Osteoblast (primary cell): ENCODE data around the gene COL27A1. TPM values are rescaled to one million over a fixed set of nuclear protein-coding genes. Genes with fewer than 3 reads are reported as not detected.
A peak's percentile ranks its signal among the peaks of the same experiment; 100 is the strongest.

Experiments
- DNase-seq: peaks from one replicate; pipeline ENCODE4 v3.0.0; 2011; ENCODE audit warnings: low spot score, mixed read lengths; ENCODE audit not compliant: insufficient read length; ENCODE audit errors: missing footprints
- H2AFZ ChIP-seq: 2 replicates; pipeline ENCODE4 v1.6.0; 2011; ENCODE audit warnings: mild to moderate bottlenecking, low read length
- H3K27ac ChIP-seq: 2 replicates; pipeline ENCODE4 v1.5.1; 2011; ENCODE audit warnings: mild to moderate bottlenecking, low read depth, low read length, moderate library complexity
- H3K27me3 ChIP-seq: 2 replicates; pipeline ENCODE4 v1.6.0; 2012; ENCODE audit warnings: mild to moderate bottlenecking, control low read depth, inconsistent platforms, low read length, moderate library complexity; ENCODE audit not compliant: insufficient read depth
- H3K36me3 ChIP-seq: 2 replicates; pipeline ENCODE4 v1.5.1; 2011; ENCODE audit warnings: mild to moderate bottlenecking, low read length, control low read depth, moderate library complexity; ENCODE audit not compliant: insufficient read depth
- H3K4me1 ChIP-seq: 2 replicates; pipeline ENCODE4 v1.5.1; 2011; ENCODE audit warnings: mild to moderate bottlenecking, low read length, control low read depth, moderate library complexity; ENCODE audit not compliant: insufficient read depth
- H3K4me2 ChIP-seq: 2 replicates; pipeline ENCODE4 v1.6.0; 2011; ENCODE audit warnings: mild to moderate bottlenecking, low read length; ENCODE audit not compliant: insufficient read depth
- H3K4me3 ChIP-seq: fragments of 200-600 bp; sonication (generic); 3 replicates; pipeline ENCODE4 v1.5.1; 2012; ENCODE audit warnings: mild to moderate bottlenecking, low read length, inconsistent platforms; ENCODE audit not compliant: insufficient read depth
- H3K79me2 ChIP-seq: 2 replicates; pipeline ENCODE4 v1.6.0; 2012; ENCODE audit warnings: mild to moderate bottlenecking, low read length, control low read depth, inconsistent platforms; ENCODE audit not compliant: insufficient read depth
- H3K9me3 ChIP-seq: 2 replicates; pipeline ENCODE4 v1.5.1; 2011; ENCODE audit warnings: low read depth, low read length, control low read depth
- H4K20me1 ChIP-seq: 2 replicates; pipeline ENCODE4 v1.6.0; 2012; ENCODE audit warnings: mild to moderate bottlenecking, low read length, control low read depth; ENCODE audit not compliant: insufficient read depth
- CTCF ChIP-seq: IDR thresholded peaks from 2 replicates; pipeline ENCODE4 v1.5.1; 2011; ENCODE audit warnings: mild to moderate bottlenecking, low read depth, low read length, moderate library complexity; ENCODE audit errors: extremely low read depth
- total RNA-seq: library from RNA; depleted of rRNA; stranded (reverse); fragments of >200 nt; gene quantifications from 2 replicates; pipeline ENCODE4 v1.2.3, GENCODE V29; 2012

The COL27A1 gene
- total RNA-seq, 1 donor, result 10.1 TPM

GRCh38 chr9:114278356-114278755, 123.0 kb downstream of the COL27A1 start:
- Histone ChIP-seq H3K4me3 (no peak overlapping the region), H3K9me3 (no peaks in the 10 kb centered on the region), H4K20me1 (peaks cover 6% of the 10 kb centered on the region), H3K27me3 (no peaks in the 10 kb centered on the region), H3K36me3 (no peaks in the 10 kb centered on the region), H2AFZ (no peak overlapping the region), H3K27ac (peak overlapping the region; percentile 89), H3K4me2 (no peak overlapping the region), H3K79me2 (no peaks in the 10 kb centered on the region), H3K4me1 (peaks cover 40% of the 10 kb centered on the region)
- no peak for TF ChIP-seq CTCF
- DNase-seq, result peak; percentile 46

GRCh38 chr9:114278881-114279570, 123.7 kb downstream of the COL27A1 start:
- no peaks in the 10 kb centered on the region for H3K27me3 ChIP-seq
- no peak overlapping the region for H2AFZ ChIP-seq
- H4K20me1 ChIP-seq, result peaks cover 6% of the 10 kb centered on the region
- peak overlapping the region; percentile 48 for H3K27ac ChIP-seq
- no peak for TF ChIP-seq CTCF
- peak; percentile 88 for DNase-seq
- no peaks in the 10 kb centered on the region for H3K36me3 ChIP-seq
- H3K4me1 ChIP-seq, result peaks cover 40% of the 10 kb centered on the region
- no peaks in the 10 kb centered on the region for H3K79me2 ChIP-seq
- H3K4me2 ChIP-seq, result peak overlapping the region; percentile 2
- no peak overlapping the region for H3K4me3 ChIP-seq
- no peaks in the 10 kb centered on the region for H3K9me3 ChIP-seq

- H3K4me2 ChIP-seq, result no peak overlapping the region
- TF ChIP-seq CTCF, result no peak
These were observed 124.4 kb downstream of the COL27A1 start for GRCh38 chr9:114279693-114280092.

GRCh38 chr9:114280636-114281472, 125.5 kb downstream of the COL27A1 start:
- peak; percentile 15 for DNase-seq
- Histone ChIP-seq H2AFZ (no peak overlapping the region), H3K27me3 (no peaks in the 10 kb centered on the region), H4K20me1 (peaks cover 6% of the 10 kb centered on the region), H3K4me1 (peaks cover 49% of the 10 kb centered on the region), H3K27ac (no peak overlapping the region), H3K4me2 (no peak overlapping the region), H3K4me3 (no peak overlapping the region), H3K9me3 (no peaks in the 10 kb centered on the region), H3K79me2 (no peaks in the 10 kb centered on the region), H3K36me3 (no peaks in the 10 kb centered on the region)
- no peak for TF ChIP-seq CTCF

More at GRCh38 chr9:114279693-114280092, 124.4 kb downstream of the COL27A1 start:
- Histone ChIP-seq H3K4me1 (peaks cover 40% of the 10 kb centered on the region), H3K27me3 (no peaks in the 10 kb centered on the region), H2AFZ (no peak overlapping the region), H3K9me3 (no peaks in the 10 kb centered on the region), H4K20me1 (peaks cover 6% of the 10 kb centered on the region), H3K36me3 (no peaks in the 10 kb centered on the region), H3K4me3 (no peak overlapping the region), H3K27ac (no peak overlapping the region), H3K79me2 (no peaks in the 10 kb centered on the region)
- no peak for DNase-seq
